Measurements from ENCODE around the gene SLC35G1.

The SLC35G1 gene

GRCh38 chr10:93917064-93917391, 23.2 kb downstream of the SLC35G1 start:
- Histone ChIP-seq H3K9ac (ENCODE audit: low read length) (no peak overlapping the region), H3K9me3 (ENCODE audit: control insufficient read depth, low read length) (no peaks in the 10 kb centered on the region), H3K4me3 (ENCODE audit: low read length) (no peak overlapping the region), H3K27me3 (replicated peaks; ENCODE audit: control insufficient read depth, insufficient read depth, low read length) (no peaks in the 10 kb centered on the region), H3K36me3 (ENCODE audit: control insufficient read depth, insufficient read depth, low read length, severe bottlenecking) (no peaks in the 10 kb centered on the region), H3K4me1 (ENCODE audit: control insufficient read depth, insufficient read depth, low read length) (peaks cover 5% of the 10 kb centered on the region)
- DNase-seq (ENCODE audit: low read depth) = no peak

GRCh38 chr10:93917821-93918220, 24.0 kb downstream of the SLC35G1 start:
- Histone ChIP-seq H3K27me3 (replicated peaks; ENCODE audit: control insufficient read depth, insufficient read depth, low read length) (no peaks in the 10 kb centered on the region), H3K36me3 (ENCODE audit: control insufficient read depth, insufficient read depth, low read length, severe bottlenecking) (no peaks in the 10 kb centered on the region), H3K9me3 (ENCODE audit: control insufficient read depth, low read length) (no peaks in the 10 kb centered on the region), H3K9ac (ENCODE audit: low read length) (no peak overlapping the region), H3K4me3 (ENCODE audit: low read length) (no peak overlapping the region), H3K4me1 (ENCODE audit: control insufficient read depth, insufficient read depth, low read length) (peaks cover 5% of the 10 kb centered on the region)
- no peak for DNase-seq (ENCODE audit: low read depth)

GRCh38 chr10:93921338-93921737, 27.6 kb downstream of the SLC35G1 start:
- Histone ChIP-seq H3K4me1 (ENCODE audit: control insufficient read depth, insufficient read depth, low read length) (no peaks in the 10 kb centered on the region), H3K9ac (ENCODE audit: low read length) (no peak overlapping the region), H3K4me3 (ENCODE audit: low read length) (no peak overlapping the region), H3K9me3 (ENCODE audit: control insufficient read depth, low read length) (no peaks in the 10 kb centered on the region), H3K36me3 (ENCODE audit: control insufficient read depth, insufficient read depth, low read length, severe bottlenecking) (no peaks in the 10 kb centered on the region), H3K27me3 (replicated peaks; ENCODE audit: control insufficient read depth, insufficient read depth, low read length) (no peaks in the 10 kb centered on the region)
- DNase-seq (ENCODE audit: low read depth) = no peak

GRCh38 chr10:93926613-93927012, 32.8 kb downstream of the SLC35G1 start:
- no peak overlapping the region for H3K9ac ChIP-seq (ENCODE audit: low read length)
- H3K9me3 ChIP-seq (ENCODE audit: control insufficient read depth, low read length) = no peaks in the 10 kb centered on the region
- peak; percentile 13 for DNase-seq (ENCODE audit: low read depth)
- H3K4me3 ChIP-seq (ENCODE audit: low read length) = no peak overlapping the region
- H3K36me3 ChIP-seq (ENCODE audit: control insufficient read depth, insufficient read depth, low read length, severe bottlenecking) = no peaks in the 10 kb centered on the region
- no peaks in the 10 kb centered on the region for H3K27me3 ChIP-seq (replicated peaks; ENCODE audit: control insufficient read depth, insufficient read depth, low read length)
- no peaks in the 10 kb centered on the region for H3K4me1 ChIP-seq (ENCODE audit: control insufficient read depth, insufficient read depth, low read length)

GRCh38 chr10:93938140-93938539, 44.4 kb downstream of the SLC35G1 start:
- no peaks in the 10 kb centered on the region for H3K9me3 ChIP-seq (ENCODE audit: control insufficient read depth, low read length)
- no peak overlapping the region for H3K9ac ChIP-seq (ENCODE audit: low read length)
- no peak overlapping the region for H3K4me3 ChIP-seq (ENCODE audit: low read length)
- no peaks in the 10 kb centered on the region for H3K4me1 ChIP-seq (ENCODE audit: control insufficient read depth, insufficient read depth, low read length)
- H3K27me3 ChIP-seq (replicated peaks; ENCODE audit: control insufficient read depth, insufficient read depth, low read length) = no peaks in the 10 kb centered on the region
- H3K36me3 ChIP-seq (ENCODE audit: control insufficient read depth, insufficient read depth, low read length, severe bottlenecking) = no peaks in the 10 kb centered on the region
- no peak for DNase-seq (ENCODE audit: low read depth)

GRCh38 chr10:93940881-93941280, 47.1 kb downstream of the SLC35G1 start:
- Histone ChIP-seq H3K4me3 (ENCODE audit: low read length) (no peak overlapping the region), H3K36me3 (ENCODE audit: control insufficient read depth, insufficient read depth, low read length, severe bottlenecking) (no peaks in the 10 kb centered on the region), H3K9me3 (ENCODE audit: control insufficient read depth, low read length) (no peaks in the 10 kb centered on the region), H3K4me1 (ENCODE audit: control insufficient read depth, insufficient read depth, low read length) (peaks cover 16% of the 10 kb centered on the region), H3K9ac (ENCODE audit: low read length) (no peak overlapping the region), H3K27me3 (replicated peaks; ENCODE audit: control insufficient read depth, insufficient read depth, low read length) (no peaks in the 10 kb centered on the region)
- no peak for DNase-seq (ENCODE audit: low read depth)

- Histone ChIP-seq H3K27me3 (replicated peaks; ENCODE audit: control insufficient read depth, insufficient read depth, low read length) (no peaks in the 10 kb centered on the region), H3K9me3 (ENCODE audit: control insufficient read depth, low read length) (no peaks in the 10 kb centered on the region), H3K4me3 (ENCODE audit: low read length) (no peak overlapping the region), H3K36me3 (ENCODE audit: control insufficient read depth, insufficient read depth, low read length, severe bottlenecking) (no peaks in the 10 kb centered on the region), H3K9ac (ENCODE audit: low read length) (no peak overlapping the region), H3K4me1 (ENCODE audit: control insufficient read depth, insufficient read depth, low read length) (peaks cover 24% of the 10 kb centered on the region)
- DNase-seq (ENCODE audit: low read depth) = no peak
These were observed 47.8 kb downstream of the SLC35G1 start for GRCh38 chr10:93941606-93942005.

GRCh38 chr10:93945819-93946218, 52.0 kb downstream of the SLC35G1 start:
- no peaks in the 10 kb centered on the region for H3K27me3 ChIP-seq (replicated peaks; ENCODE audit: control insufficient read depth, insufficient read depth, low read length)
- DNase-seq (ENCODE audit: low read depth) = peak; percentile 10
- H3K9ac ChIP-seq (ENCODE audit: low read length) = no peak overlapping the region
- H3K4me1 ChIP-seq (ENCODE audit: control insufficient read depth, insufficient read depth, low read length) = peaks cover 33% of the 10 kb centered on the region
- H3K4me3 ChIP-seq (ENCODE audit: low read length) = no peak overlapping the region
- no peaks in the 10 kb centered on the region for H3K36me3 ChIP-seq (ENCODE audit: control insufficient read depth, insufficient read depth, low read length, severe bottlenecking)
- H3K9me3 ChIP-seq (ENCODE audit: control insufficient read depth, low read length) = no peaks in the 10 kb centered on the region

- H3K27me3 ChIP-seq (replicated peaks; ENCODE audit: control insufficient read depth, insufficient read depth, low read length) = no peaks in the 10 kb centered on the region
- H3K9me3 ChIP-seq (ENCODE audit: control insufficient read depth, low read length) = no peaks in the 10 kb centered on the region
- H3K4me1 ChIP-seq (ENCODE audit: control insufficient read depth, insufficient read depth, low read length) = peaks cover 33% of the 10 kb centered on the region
- H3K9ac ChIP-seq (ENCODE audit: low read length) = no peak overlapping the region
- H3K36me3 ChIP-seq (ENCODE audit: control insufficient read depth, insufficient read depth, low read length, severe bottlenecking) = no peaks in the 10 kb centered on the region
- no peak overlapping the region for H3K4me3 ChIP-seq (ENCODE audit: low read length)
- peak; percentile 74 for DNase-seq (ENCODE audit: low read depth)
These were observed 53.3 kb downstream of the SLC35G1 start for GRCh38 chr10:93947055-93947454.

- no peak for DNase-seq (ENCODE audit: low read depth)
- Histone ChIP-seq H3K4me1 (ENCODE audit: control insufficient read depth, insufficient read depth, low read length) (peaks cover 33% of the 10 kb centered on the region), H3K4me3 (ENCODE audit: low read length) (no peak overlapping the region), H3K36me3 (ENCODE audit: control insufficient read depth, insufficient read depth, low read length, severe bottlenecking) (no peaks in the 10 kb centered on the region), H3K27me3 (replicated peaks; ENCODE audit: control insufficient read depth, insufficient read depth, low read length) (no peaks in the 10 kb centered on the region), H3K9me3 (ENCODE audit: control insufficient read depth, low read length) (no peaks in the 10 kb centered on the region), H3K9ac (ENCODE audit: low read length) (no peak overlapping the region)
These were observed 53.7 kb downstream of the SLC35G1 start for GRCh38 chr10:93947524-93947923.

- no peaks in the 10 kb centered on the region for H3K27me3 ChIP-seq (replicated peaks; ENCODE audit: control insufficient read depth, insufficient read depth, low read length)
- DNase-seq (ENCODE audit: low read depth) = no peak
These were observed 58.1 kb downstream of the SLC35G1 start for GRCh38 chr10:93951905-93952304.

More at GRCh38 chr10:93951905-93952304, 58.1 kb downstream of the SLC35G1 start:
- no peak overlapping the region for H3K4me3 ChIP-seq (ENCODE audit: low read length)
- no peaks in the 10 kb centered on the region for H3K9me3 ChIP-seq (ENCODE audit: control insufficient read depth, low read length)
- no peak overlapping the region for H3K9ac ChIP-seq (ENCODE audit: low read length)
- H3K4me1 ChIP-seq (ENCODE audit: control insufficient read depth, insufficient read depth, low read length) = peaks cover 9% of the 10 kb centered on the region
- H3K36me3 ChIP-seq (ENCODE audit: control insufficient read depth, insufficient read depth, low read length, severe bottlenecking) = no peaks in the 10 kb centered on the region
